ENCODE data around the gene SPTLC3. TPM values are rescaled to one million over a fixed set of nuclear protein-coding genes. Genes with fewer than 3 reads are reported as not detected.

The SPTLC3 gene
- total and polyA plus RNA-seq, 5 donors = 4.2 to 16.9 (median 13.1) TPM

- ATAC-seq (no peak), DNase-seq (no peak)
- Histone ChIP-seq H3K9me3 (ENCODE audit: control insufficient read depth, low read length) (no peaks in the 10 kb centered on the region), H3K4me3 (ENCODE audit: low read length) (no peak overlapping the region), H3K4me1 (ENCODE audit: control insufficient read depth, insufficient read depth, low read length) (no peaks in the 10 kb centered on the region), H3K27me3 (ENCODE audit: control insufficient read depth, insufficient read depth) (no peaks in the 10 kb centered on the region), H3K27ac (ENCODE audit: low read length) (no peak overlapping the region)
- intact Hi-C loops (cut with DNase I) = no loop called here
- 87% methylated on average over 3 of the region's 3 CpGs for WGBS
Measured at GRCh38 chr20:13166437-13166836, 157.7 kb downstream of the SPTLC3 start.

GRCh38 chr20:13169086-13169485, 160.3 kb downstream of the SPTLC3 start:
- intact Hi-C loops (cut with DNase I) = no loop called here
- Histone ChIP-seq H3K27me3 (ENCODE audit: control insufficient read depth, insufficient read depth) (no peaks in the 10 kb centered on the region), H3K27ac (ENCODE audit: low read length) (no peak overlapping the region), H3K4me1 (ENCODE audit: control insufficient read depth, insufficient read depth, low read length) (no peaks in the 10 kb centered on the region), H3K9me3 (ENCODE audit: control insufficient read depth, low read length) (no peaks in the 10 kb centered on the region), H3K4me3 (ENCODE audit: low read length) (no peak overlapping the region)
- no peak for ATAC-seq
- DNase-seq = no peak
- 70% methylated on average over 1 of the region's 1 CpG for WGBS

- WGBS = 83% methylated on average over 3 of the region's 3 CpGs
- ATAC-seq (no peak), DNase-seq (no peak)
- Histone ChIP-seq H3K27ac (ENCODE audit: low read length) (no peak overlapping the region), H3K9me3 (ENCODE audit: control insufficient read depth, low read length) (no peaks in the 10 kb centered on the region), H3K27me3 (ENCODE audit: control insufficient read depth, insufficient read depth) (no peaks in the 10 kb centered on the region), H3K4me1 (ENCODE audit: control insufficient read depth, insufficient read depth, low read length) (no peaks in the 10 kb centered on the region), H3K4me3 (ENCODE audit: low read length) (no peak overlapping the region)
- intact Hi-C loops (cut with DNase I) = no loop called here
Measured at GRCh38 chr20:13170771-13171170, 162.0 kb downstream of the SPTLC3 start.

- Histone ChIP-seq H3K27ac (ENCODE audit: low read length) (no peak overlapping the region), H3K27me3 (ENCODE audit: control insufficient read depth, insufficient read depth) (no peaks in the 10 kb centered on the region), H3K9me3 (ENCODE audit: control insufficient read depth, low read length) (no peaks in the 10 kb centered on the region), H3K4me3 (ENCODE audit: low read length) (no peak overlapping the region), H3K4me1 (ENCODE audit: control insufficient read depth, insufficient read depth, low read length) (no peaks in the 10 kb centered on the region)
- no peak for ATAC-seq
- no peak for DNase-seq
- intact Hi-C loops (cut with DNase I) = no loop called here
- 86% methylated on average over 2 of the region's 2 CpGs for WGBS
Measured at GRCh38 chr20:13173201-13173600, 164.4 kb downstream of the SPTLC3 start.

- intact Hi-C loops (cut with DNase I) = no loop called here
- Histone ChIP-seq H3K4me3 (ENCODE audit: low read length) (no peak overlapping the region), H3K27me3 (ENCODE audit: control insufficient read depth, insufficient read depth) (no peaks in the 10 kb centered on the region), H3K4me1 (ENCODE audit: control insufficient read depth, insufficient read depth, low read length) (no peaks in the 10 kb centered on the region), H3K27ac (ENCODE audit: low read length) (no peak overlapping the region), H3K9me3 (ENCODE audit: control insufficient read depth, low read length) (no peaks in the 10 kb centered on the region)
- ATAC-seq (no peak), DNase-seq (no peak)
- WGBS = 87% methylated on average over 9 of the region's 9 CpGs
Measured at GRCh38 chr20:13174402-13174801, 165.6 kb downstream of the SPTLC3 start.

- DNase-seq (no peak), ATAC-seq (no peak)
- no peak overlapping the region for H3K4me3 ChIP-seq (ENCODE audit: low read length)
- H3K27ac ChIP-seq (ENCODE audit: low read length) = no peak overlapping the region
- intact Hi-C loops (cut with DNase I) = no loop called here
- no peaks in the 10 kb centered on the region for H3K4me1 ChIP-seq (ENCODE audit: control insufficient read depth, insufficient read depth, low read length)
- H3K27me3 ChIP-seq (ENCODE audit: control insufficient read depth, insufficient read depth) = no peaks in the 10 kb centered on the region
- H3K9me3 ChIP-seq (ENCODE audit: control insufficient read depth, low read length) = no peaks in the 10 kb centered on the region
- 57% methylated on average over 7 of the region's 7 CpGs for WGBS
Measured at GRCh38 chr20:13180986-13181889, 172.5 kb downstream of the SPTLC3 start.

GRCh38 chr20:13183005-13183404, 174.2 kb downstream of the SPTLC3 start:
- WGBS = 48% methylated on average over 1 of the region's 1 CpG
- intact Hi-C loops (cut with DNase I) = no loop called here

GRCh38 chr20:13186043-13186774, 177.4 kb downstream of the SPTLC3 start:
- H3K4me1 ChIP-seq (ENCODE audit: control insufficient read depth, insufficient read depth, low read length) = no peaks in the 10 kb centered on the region
- ATAC-seq (no peak), DNase-seq (no peak)
- H3K27me3 ChIP-seq (ENCODE audit: control insufficient read depth, insufficient read depth) = no peaks in the 10 kb centered on the region
- WGBS = 61% methylated on average over 3 of the region's 3 CpGs
- no peaks in the 10 kb centered on the region for H3K9me3 ChIP-seq (ENCODE audit: control insufficient read depth, low read length)
- no peak overlapping the region for H3K4me3 ChIP-seq (ENCODE audit: low read length)
- intact Hi-C loops (cut with DNase I) = no loop called here
- H3K27ac ChIP-seq (ENCODE audit: low read length) = no peak overlapping the region

More at GRCh38 chr20:13183005-13183404, 174.2 kb downstream of the SPTLC3 start:
- DNase-seq (no peak), ATAC-seq (no peak)
- H3K9me3 ChIP-seq (ENCODE audit: control insufficient read depth, low read length) = no peaks in the 10 kb centered on the region
- H3K27me3 ChIP-seq (ENCODE audit: control insufficient read depth, insufficient read depth) = no peaks in the 10 kb centered on the region
- no peaks in the 10 kb centered on the region for H3K4me1 ChIP-seq (ENCODE audit: control insufficient read depth, insufficient read depth, low read length)
- no peak overlapping the region for H3K27ac ChIP-seq (ENCODE audit: low read length)
- no peak overlapping the region for H3K4me3 ChIP-seq (ENCODE audit: low read length)

GRCh38 chr20:13187899-13188298, 179.1 kb downstream of the SPTLC3 start:
- Histone ChIP-seq H3K9me3 (ENCODE audit: control insufficient read depth, low read length) (no peaks in the 10 kb centered on the region), H3K27me3 (ENCODE audit: control insufficient read depth, insufficient read depth) (no peaks in the 10 kb centered on the region), H3K27ac (ENCODE audit: low read length) (no peak overlapping the region), H3K4me3 (ENCODE audit: low read length) (no peak overlapping the region), H3K4me1 (ENCODE audit: control insufficient read depth, insufficient read depth, low read length) (no peaks in the 10 kb centered on the region)
- ATAC-seq (no peak), DNase-seq (no peak)
- intact Hi-C loops (cut with DNase I) = no loop called here
- WGBS = 64% methylated on average over 2 of the region's 2 CpGs

- intact Hi-C loops (cut with DNase I) = no loop called here
- 84% methylated on average over 2 of the region's 2 CpGs for WGBS
- no peak for ATAC-seq
- H3K9me3 ChIP-seq (ENCODE audit: control insufficient read depth, low read length) = no peaks in the 10 kb centered on the region
- H3K4me3 ChIP-seq (ENCODE audit: low read length) = no peak overlapping the region
- H3K27ac ChIP-seq (ENCODE audit: low read length) = no peak overlapping the region
- no peaks in the 10 kb centered on the region for H3K4me1 ChIP-seq (ENCODE audit: control insufficient read depth, insufficient read depth, low read length)
- no peak for DNase-seq
- H3K27me3 ChIP-seq (ENCODE audit: control insufficient read depth, insufficient read depth) = no peaks in the 10 kb centered on the region
Measured at GRCh38 chr20:13199279-13199678, 190.5 kb downstream of the SPTLC3 start.

- no peak overlapping the region for H3K4me3 ChIP-seq (ENCODE audit: low read length)
- H3K4me1 ChIP-seq (ENCODE audit: control insufficient read depth, insufficient read depth, low read length) = no peaks in the 10 kb centered on the region
- intact Hi-C loops (cut with DNase I) = no loop called here
- H3K27ac ChIP-seq (ENCODE audit: low read length) = no peak overlapping the region
- ATAC-seq (no peak), DNase-seq (no peak)
- H3K9me3 ChIP-seq (ENCODE audit: control insufficient read depth, low read length) = no peaks in the 10 kb centered on the region
- 55% methylated on average over 5 of the region's 5 CpGs for WGBS
- H3K27me3 ChIP-seq (ENCODE audit: control insufficient read depth, insufficient read depth) = no peaks in the 10 kb centered on the region
Measured at GRCh38 chr20:13200767-13201500, 192.2 kb downstream of the SPTLC3 start.

Data from right cardiac atrium (tissue), 5 donors.